ENCODE results near the gene DDC.

DDC gene

GRCh38 chr7:50512384-50512783 is 52.8 kb downstream of the DDC start:
- no peak for DNase-seq

GRCh38 chr7:50509459-50509858 is 55.7 kb downstream of the DDC start:
- no peak for DNase-seq

GRCh38 chr7:50508471-50508943 is 56.7 kb downstream of the DDC start:
- DNase-seq, result no peak

- peak; percentile 33 for DNase-seq
Observed at GRCh38 chr7:50507898-50508470, 57.2 kb downstream of the DDC start.

- no peak for DNase-seq
Observed at GRCh38 chr7:50505553-50506210, 59.5 kb downstream of the DDC start.

- DNase-seq, result no peak
Observed at GRCh38 chr7:50504646-50505546, 60.3 kb downstream of the DDC start.

GRCh38 chr7:50502947-50503346 is 62.3 kb downstream of the DDC start:
- DNase-seq, result no peak

- DNase-seq, result peak; percentile 11
Observed at GRCh38 chr7:50502001-50502684, 63.1 kb downstream of the DDC start.

- no peak for DNase-seq
Observed at GRCh38 chr7:50499092-50499491, 66.1 kb downstream of the DDC start.

- DNase-seq, result no peak
Observed at GRCh38 chr7:50497968-50498367, 67.2 kb downstream of the DDC start.

- no peak for DNase-seq
Observed at GRCh38 chr7:50497068-50497642, 68.0 kb downstream of the DDC start.

- no peak for DNase-seq
Observed at GRCh38 chr7:50496569-50496968, 68.6 kb downstream of the DDC start.

GRCh38 chr7:50495746-50496145 is 69.5 kb downstream of the DDC start:
- DNase-seq, result no peak

GRCh38 chr7:50492770-50493519 is 72.3 kb downstream of the DDC start:
- DNase-seq, result no peak

GRCh38 chr7:50491943-50492342 is 73.3 kb downstream of the DDC start:
- DNase-seq, result no peak

- no peak for DNase-seq
Observed at GRCh38 chr7:50491209-50491608, 74.0 kb downstream of the DDC start.

- no peak for DNase-seq
Observed at GRCh38 chr7:50488379-50488778, 76.8 kb downstream of the DDC start.

GRCh38 chr7:50486512-50486911 is 78.7 kb downstream of the DDC start:
- DNase-seq, result no peak

- DNase-seq, result no peak
Observed at GRCh38 chr7:50481867-50482266, 83.3 kb downstream of the DDC start.

GRCh38 chr7:50480797-50481196 is 84.4 kb downstream of the DDC start:
- no peak for DNase-seq

GRCh38 chr7:50479743-50480517 is 85.3 kb downstream of the DDC start:
- no peak for DNase-seq
